Astrocyte (in vitro differentiated cells and primary cell): ENCODE results near the gene SGK1.

ENCODE experiments used
- EZH2 ChIP-seq: IDR thresholded peaks from 2 replicates; pipeline ENCODE4 v1.6.1; 2012; ENCODE audit warnings: mild to moderate bottlenecking, low read length, inconsistent platforms; ENCODE audit not compliant: insufficient read depth
- TF ChIP-seq, protein P1 (sequence below): IDR thresholded peaks from 2 replicates; pipeline ENCODE4 v1.5.1; 2011; ENCODE audit warnings: low read depth, mild to moderate bottlenecking, inconsistent platforms, low read length, moderate library complexity; ENCODE audit not compliant: insufficient read depth

DNA sequence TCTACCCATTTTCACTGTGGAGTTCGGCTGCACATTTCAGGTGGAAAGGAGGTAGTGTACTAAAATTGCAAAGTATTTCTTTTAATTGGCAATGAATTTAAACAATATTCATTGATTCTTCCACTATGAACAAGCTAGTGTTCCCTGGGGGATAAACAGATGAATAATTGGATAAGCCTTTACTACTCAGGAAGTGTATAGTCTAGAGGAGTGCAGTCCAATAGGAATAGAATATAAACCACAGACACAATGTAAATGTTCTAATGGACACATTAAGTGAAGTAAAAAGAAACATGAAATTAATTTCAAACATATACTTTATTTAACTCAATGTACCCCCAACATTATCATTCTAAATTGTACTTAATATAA is 28.7 kb downstream of the SGK1 start:
- TF ChIP-seq, protein P1, sequence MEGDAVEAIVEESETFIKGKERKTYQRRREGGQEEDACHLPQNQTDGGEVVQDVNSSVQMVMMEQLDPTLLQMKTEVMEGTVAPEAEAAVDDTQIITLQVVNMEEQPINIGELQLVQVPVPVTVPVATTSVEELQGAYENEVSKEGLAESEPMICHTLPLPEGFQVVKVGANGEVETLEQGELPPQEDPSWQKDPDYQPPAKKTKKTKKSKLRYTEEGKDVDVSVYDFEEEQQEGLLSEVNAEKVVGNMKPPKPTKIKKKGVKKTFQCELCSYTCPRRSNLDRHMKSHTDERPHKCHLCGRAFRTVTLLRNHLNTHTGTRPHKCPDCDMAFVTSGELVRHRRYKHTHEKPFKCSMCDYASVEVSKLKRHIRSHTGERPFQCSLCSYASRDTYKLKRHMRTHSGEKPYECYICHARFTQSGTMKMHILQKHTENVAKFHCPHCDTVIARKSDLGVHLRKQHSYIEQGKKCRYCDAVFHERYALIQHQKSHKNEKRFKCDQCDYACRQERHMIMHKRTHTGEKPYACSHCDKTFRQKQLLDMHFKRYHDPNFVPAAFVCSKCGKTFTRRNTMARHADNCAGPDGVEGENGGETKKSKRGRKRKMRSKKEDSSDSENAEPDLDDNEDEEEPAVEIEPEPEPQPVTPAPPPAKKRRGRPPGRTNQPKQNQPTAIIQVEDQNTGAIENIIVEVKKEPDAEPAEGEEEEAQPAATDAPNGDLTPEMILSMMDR: no peak
- TF ChIP-seq EZH2: no peak
